Neural crest cell (in vitro differentiated cells): ENCODE measurements around the gene CFAP52. TPM values are rescaled to one million over a fixed set of nuclear protein-coding genes. Genes with fewer than 3 reads are reported as not detected.
"Not testable (repeated sequence)": the region's sequence is repeated elsewhere in the genome, so short reads cannot be mapped to it uniquely, and the experiment has no call there.

ENCODE experiments used
- DNase-seq: peaks from one replicate; pipeline ENCODE4 v3.0.0; 2021; ENCODE audit warnings: low read depth, mixed read lengths, low spot score
- H3K27ac Mint-ChIP-seq: one replicate; pipeline ENCODE4 v1.8.0; 2021; ENCODE audit warnings: mild to moderate bottlenecking, mixed read lengths; ENCODE audit not compliant: unreplicated experiment
- H3K27me3 Mint-ChIP-seq: 2 replicates; pipeline ENCODE4 v1.8.0; 2021; ENCODE audit warnings: low read depth, mild to moderate bottlenecking, mixed read lengths
- H3K36me3 Mint-ChIP-seq: 2 replicates; pipeline ENCODE4 v1.8.0; 2021; ENCODE audit warnings: low read depth, mild to moderate bottlenecking, mixed read lengths
- H3K4me1 Mint-ChIP-seq: 2 replicates; pipeline ENCODE4 v1.8.0; 2021; ENCODE audit warnings: mixed read lengths
- H3K4me3 Mint-ChIP-seq: one replicate; pipeline ENCODE4 v1.8.0; 2021; ENCODE audit warnings: mild to moderate bottlenecking, mixed read lengths
- H3K9me3 Mint-ChIP-seq: 2 replicates; pipeline ENCODE4 v1.8.0; 2021; ENCODE audit warnings: mixed read lengths
- total RNA-seq: library from RNA; stranded (reverse); gene quantifications from 2 replicates; pipeline ENCODE4 v1.2.1, GENCODE V29; 2021
- TF ChIP-seq, protein P1 (sequence below): fragments of 200-600 bp; sonication (generic); conservative IDR thresholded peaks from 2 replicates; pipeline ENCODE4 v1.5.0; 2021; ENCODE audit warnings: antibody characterized with exemption, mild to moderate bottlenecking

The CFAP52 gene
- total RNA-seq, 1 donor from 2014 or later, result not detected

DNA sequence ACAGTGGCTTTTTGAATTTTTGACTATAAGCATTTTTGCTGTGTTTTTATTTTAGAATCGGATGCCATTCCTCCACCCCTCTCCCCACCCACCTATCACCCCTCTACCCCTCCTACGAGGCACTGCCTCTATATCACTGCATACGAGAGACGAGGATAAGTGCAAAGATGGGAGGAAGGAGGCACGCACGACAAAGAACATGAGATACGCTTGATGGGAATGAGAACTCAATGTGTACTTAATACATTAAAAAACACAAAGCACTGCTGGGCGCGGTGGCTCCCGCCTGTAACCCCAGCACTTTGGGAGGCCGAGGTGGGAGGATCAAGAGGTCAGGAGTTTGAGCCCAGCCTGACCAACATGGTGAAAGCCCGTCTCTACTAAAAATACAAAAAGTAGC lies 60.1 kb downstream of the CFAP52 start:
- no peak for DNase-seq
- Mint-ChIP-seq H3K9me3 (no peaks in the 10 kb centered on the region), H3K36me3 (no peaks in the 10 kb centered on the region), H3K4me3 (no peak overlapping the region), H3K27ac (no peak overlapping the region), H3K27me3 (peaks cover 13% of the 10 kb centered on the region), H3K4me1 (no peaks in the 10 kb centered on the region)
- TF ChIP-seq, protein P1, sequence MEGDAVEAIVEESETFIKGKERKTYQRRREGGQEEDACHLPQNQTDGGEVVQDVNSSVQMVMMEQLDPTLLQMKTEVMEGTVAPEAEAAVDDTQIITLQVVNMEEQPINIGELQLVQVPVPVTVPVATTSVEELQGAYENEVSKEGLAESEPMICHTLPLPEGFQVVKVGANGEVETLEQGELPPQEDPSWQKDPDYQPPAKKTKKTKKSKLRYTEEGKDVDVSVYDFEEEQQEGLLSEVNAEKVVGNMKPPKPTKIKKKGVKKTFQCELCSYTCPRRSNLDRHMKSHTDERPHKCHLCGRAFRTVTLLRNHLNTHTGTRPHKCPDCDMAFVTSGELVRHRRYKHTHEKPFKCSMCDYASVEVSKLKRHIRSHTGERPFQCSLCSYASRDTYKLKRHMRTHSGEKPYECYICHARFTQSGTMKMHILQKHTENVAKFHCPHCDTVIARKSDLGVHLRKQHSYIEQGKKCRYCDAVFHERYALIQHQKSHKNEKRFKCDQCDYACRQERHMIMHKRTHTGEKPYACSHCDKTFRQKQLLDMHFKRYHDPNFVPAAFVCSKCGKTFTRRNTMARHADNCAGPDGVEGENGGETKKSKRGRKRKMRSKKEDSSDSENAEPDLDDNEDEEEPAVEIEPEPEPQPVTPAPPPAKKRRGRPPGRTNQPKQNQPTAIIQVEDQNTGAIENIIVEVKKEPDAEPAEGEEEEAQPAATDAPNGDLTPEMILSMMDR, result no peak

- H3K4me1 Mint-ChIP-seq, DNase-seq, H3K9me3 Mint-ChIP-seq, H3K27ac Mint-ChIP-seq, H3K4me3 Mint-ChIP-seq, H3K36me3 Mint-ChIP-seq: not testable (repeated sequence)
- peaks cover 36% of the 10 kb centered on the region for H3K27me3 Mint-ChIP-seq
Observed at GRCh38 chr17:9640388-9640787, 63.9 kb downstream of the CFAP52 start.

GRCh38 chr17:9643611-9644010 lies 67.2 kb downstream of the CFAP52 start:
- Mint-ChIP-seq H3K9me3 (no peaks in the 10 kb centered on the region), H3K4me3 (peak overlapping the region; percentile 65), H3K4me1 (peaks cover 22% of the 10 kb centered on the region), H3K27ac (no peak overlapping the region), H3K27me3 (peaks cover 57% of the 10 kb centered on the region), H3K36me3 (no peaks in the 10 kb centered on the region)
- TF ChIP-seq, protein P1, result no peak
- DNase-seq, result no peak

DNA sequence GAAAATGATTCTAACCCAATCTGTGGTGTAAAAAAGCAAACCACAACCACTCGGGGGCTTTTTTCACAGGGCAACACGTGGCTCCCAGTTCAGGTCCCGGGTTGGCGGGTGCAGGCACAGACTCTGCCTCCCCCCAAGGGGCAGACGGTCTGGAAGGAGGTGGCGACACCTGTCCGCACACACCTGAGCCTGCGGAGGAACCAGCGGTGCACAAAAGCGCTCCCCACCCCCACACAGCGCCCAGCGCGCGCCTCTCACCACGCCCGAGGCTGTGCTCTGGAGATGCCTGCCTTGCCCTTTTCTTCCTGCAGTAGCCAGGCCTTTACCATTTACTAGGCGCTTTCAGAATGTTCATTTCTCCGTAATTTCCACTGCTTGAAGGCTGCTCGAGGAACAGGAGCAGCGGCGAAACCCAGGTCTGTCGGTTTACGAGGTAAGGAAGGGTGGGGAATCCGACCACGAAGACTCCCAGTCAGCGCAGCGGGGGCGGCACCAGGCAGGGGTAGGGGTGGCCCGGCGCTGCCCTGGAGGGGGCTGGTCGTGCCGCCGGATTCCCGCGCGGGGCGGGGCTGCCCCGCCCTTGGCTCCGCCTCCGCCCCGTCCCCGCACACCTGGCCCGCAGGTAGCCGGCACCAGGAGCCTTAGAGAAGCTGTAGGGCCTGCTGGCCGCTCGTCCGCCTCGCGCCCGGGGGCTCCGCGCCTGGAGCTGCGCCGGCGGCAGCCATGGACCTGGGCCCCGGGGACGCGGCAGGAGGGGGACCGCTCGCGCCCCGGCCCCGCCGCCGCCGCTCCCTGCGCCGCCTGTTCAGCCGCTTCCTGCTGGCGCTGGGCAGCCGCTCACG lies 68.7 kb downstream of the CFAP52 start, which contains the start of gene USP43:
TSS of gene USP43 (plus strand) at position 608 of the 842 bp plus-strand sequence. CDS start at position 724, 116 bp downstream.
- H3K36me3 Mint-ChIP-seq, result no peaks in the 10 kb centered on the region
- H3K4me1 Mint-ChIP-seq, result peaks cover 22% of the 10 kb centered on the region
- H3K27me3 Mint-ChIP-seq, result peaks cover 59% of the 10 kb centered on the region
- H3K4me3 Mint-ChIP-seq, result peak within 1 kb of the TSS; percentile 94
- H3K9me3 Mint-ChIP-seq, result no peaks in the 10 kb centered on the region
- peak within 1 kb of the TSS; percentile 35 for H3K27ac Mint-ChIP-seq
- TF ChIP-seq, protein P1, result peak; percentile 35
- DNase-seq, result peak; percentile 28

DNA sequence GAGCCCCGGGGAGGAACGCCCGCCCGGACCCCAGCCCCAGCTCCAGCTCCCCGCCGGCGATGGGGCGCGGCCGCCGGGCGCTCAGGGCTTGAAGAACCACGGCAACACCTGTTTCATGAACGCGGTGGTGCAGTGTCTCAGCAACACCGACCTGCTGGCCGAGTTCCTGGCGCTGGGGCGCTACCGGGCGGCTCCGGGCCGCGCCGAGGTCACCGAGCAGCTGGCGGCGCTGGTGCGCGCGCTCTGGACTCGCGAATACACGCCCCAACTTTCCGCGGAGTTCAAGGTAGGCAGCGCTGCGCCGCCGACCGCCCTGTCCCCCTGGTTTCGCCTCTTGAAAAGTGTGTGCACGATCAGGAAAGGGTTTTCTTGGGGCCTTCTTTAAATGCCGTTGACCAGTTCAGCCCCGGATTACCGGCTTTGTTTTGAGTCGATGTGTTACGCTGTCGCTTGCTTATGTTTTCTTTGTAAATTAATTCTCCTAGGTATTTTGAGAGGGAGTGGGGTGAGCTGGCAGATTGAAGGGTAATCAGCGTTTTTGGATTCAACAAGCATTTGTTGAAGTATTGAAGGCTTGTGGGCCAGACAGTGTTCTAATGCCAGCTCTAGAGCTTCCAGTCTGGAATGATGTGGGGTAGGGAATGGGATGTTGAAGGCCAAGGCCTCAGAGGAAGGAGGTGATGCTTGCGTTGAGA lies 69.6 kb downstream of the CFAP52 start:
- peak; percentile 30 for DNase-seq
- TF ChIP-seq, protein P1, result no peak
- Mint-ChIP-seq H3K4me1 (peaks cover 22% of the 10 kb centered on the region), H3K36me3 (no peaks in the 10 kb centered on the region), H3K9me3 (no peaks in the 10 kb centered on the region), H3K4me3 (peak overlapping the region; percentile 91), H3K27me3 (peaks cover 60% of the 10 kb centered on the region), H3K27ac (no peak overlapping the region)

- TF ChIP-seq, protein P1, result no peak
- H3K4me1 Mint-ChIP-seq, result peaks cover 22% of the 10 kb centered on the region
- H3K27ac Mint-ChIP-seq, result no peak overlapping the region
- peak overlapping the region; percentile 91 for H3K4me3 Mint-ChIP-seq
- no peaks in the 10 kb centered on the region for H3K36me3 Mint-ChIP-seq
- peaks cover 65% of the 10 kb centered on the region for H3K27me3 Mint-ChIP-seq
- H3K9me3 Mint-ChIP-seq, result no peaks in the 10 kb centered on the region
- no peak for DNase-seq
Observed at GRCh38 chr17:9646546-9646885, 70.1 kb downstream of the CFAP52 start.
